GM18526 (cell line): ENCODE measurements around the gene RALY.

ENCODE experiments used
- POLR2A ChIP-seq: IDR thresholded peaks from 3 replicates; pipeline ENCODE4 v1.6.1; 2011; ENCODE audit not compliant: insufficient read length; ENCODE audit errors: extremely low read depth

The RALY gene

DNA sequence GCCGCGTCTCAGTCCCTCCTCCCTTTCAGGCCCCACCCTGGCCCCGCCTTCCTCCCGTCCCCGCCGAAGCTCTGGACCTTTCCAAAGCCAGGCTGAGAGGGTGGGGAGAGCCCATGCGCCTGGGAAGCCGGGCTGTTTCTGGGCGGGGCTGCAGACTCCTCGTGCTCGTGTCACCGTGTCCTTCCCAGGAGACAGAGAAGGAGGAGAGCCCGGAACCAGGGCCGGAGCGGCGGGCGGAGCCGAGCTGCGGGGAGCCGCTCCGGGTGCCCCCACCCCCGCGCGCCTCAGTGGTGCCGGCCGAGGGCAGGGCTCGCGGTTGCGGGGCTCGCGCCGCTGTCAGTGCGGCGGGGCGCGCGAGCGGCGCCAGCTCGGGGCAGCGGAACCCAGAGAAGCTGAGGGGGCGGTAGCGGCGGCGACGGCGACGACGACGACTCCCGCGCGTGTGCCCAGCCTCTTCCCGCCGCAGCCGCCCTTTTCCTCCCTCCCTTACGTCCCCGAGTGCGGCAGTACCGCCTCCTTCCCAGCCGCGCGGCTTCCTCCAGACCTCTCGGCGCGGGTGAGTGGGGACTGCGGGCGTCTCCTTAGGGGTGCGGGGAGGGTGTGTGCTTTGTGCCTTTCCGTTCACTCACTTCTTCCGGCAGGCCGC is at the start of gene RALY:
TSS of gene RALY (plus strand) at position 336 of the 646 bp plus-strand sequence. CDS start 78,164 bp downstream, outside the sequence.
- peak; percentile 99 for TF ChIP-seq POLR2A

DNA sequence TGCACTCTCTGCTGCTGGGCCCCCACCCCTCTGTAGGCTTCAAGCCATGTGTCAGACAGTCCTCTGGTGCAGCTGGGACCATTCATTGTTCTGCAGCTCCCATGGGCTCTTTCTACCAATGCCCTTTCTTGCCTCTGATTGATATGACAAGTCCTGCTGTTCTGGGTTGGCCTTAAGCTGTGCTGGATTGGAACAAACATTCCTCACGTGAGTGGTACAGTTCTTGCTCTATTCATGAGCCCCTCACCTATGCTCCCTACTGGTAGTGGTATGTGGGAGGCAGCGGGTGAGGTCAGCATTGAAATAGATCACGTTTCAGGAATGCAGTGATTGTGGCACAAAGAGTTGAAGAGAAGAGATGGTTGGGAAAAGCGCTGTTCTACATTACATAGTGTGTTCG is 48.8 kb upstream of the RALY start:
- no peak for TF ChIP-seq POLR2A

DNA sequence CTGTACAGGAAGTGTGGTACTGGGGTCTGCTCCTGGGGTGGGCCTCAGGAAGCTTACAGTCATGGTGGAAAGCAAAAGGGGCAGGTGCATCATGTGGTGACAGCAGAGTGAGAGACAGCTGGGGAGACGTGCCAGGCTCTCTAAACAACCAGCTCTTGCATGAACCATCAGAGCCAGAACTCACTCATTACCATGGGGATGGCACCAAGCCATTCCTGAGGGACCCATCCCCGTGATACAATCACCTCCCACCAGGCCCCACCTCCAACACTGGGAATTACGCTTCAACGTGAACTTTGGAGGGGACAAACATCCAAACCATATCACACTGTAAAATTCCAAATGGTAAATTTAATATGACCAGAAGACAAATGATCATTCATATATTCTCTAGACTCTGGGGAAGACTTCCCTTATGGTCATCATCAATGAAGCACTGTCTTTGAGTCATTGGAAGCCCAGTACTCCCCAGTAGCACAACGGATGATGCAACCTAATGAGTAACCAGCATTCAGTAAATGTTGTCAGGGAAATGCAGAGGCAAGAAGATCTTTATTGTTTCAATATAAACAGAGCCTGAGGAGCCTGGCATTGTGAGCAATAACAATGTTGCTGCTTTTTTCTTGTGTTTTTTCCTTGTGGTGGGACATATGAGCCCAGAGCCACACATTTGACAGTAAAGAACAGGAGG is 48.2 kb upstream of the RALY start:
- no peak for TF ChIP-seq POLR2A

DNA sequence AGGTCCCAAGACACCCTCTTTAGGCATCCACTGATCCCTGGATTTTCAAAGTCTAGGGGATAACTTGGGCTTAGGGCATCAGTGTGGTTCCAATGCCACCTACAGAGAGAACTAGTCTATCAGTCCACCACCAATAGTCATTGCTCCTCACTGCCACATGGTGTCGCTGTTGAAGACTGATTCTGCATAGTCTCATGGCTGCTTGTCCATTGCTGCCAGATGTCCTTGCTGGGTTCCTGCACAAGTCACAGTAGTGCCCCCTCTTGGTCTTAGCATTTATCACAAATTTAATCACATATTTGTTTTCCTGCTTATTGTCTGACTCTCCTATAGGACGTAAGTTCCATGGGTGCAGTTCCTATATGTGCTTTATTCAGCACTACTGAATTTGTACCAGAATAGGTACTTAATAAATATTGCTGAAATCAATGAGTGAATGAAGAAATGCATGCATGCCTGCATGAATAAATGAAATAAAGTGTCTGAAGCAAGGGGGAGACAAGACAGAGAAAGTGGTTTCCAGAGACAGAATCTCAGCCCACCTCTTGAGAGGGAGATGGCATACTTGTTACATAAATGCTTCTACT is 45.9 kb upstream of the RALY start:
- TF ChIP-seq POLR2A: no peak

DNA sequence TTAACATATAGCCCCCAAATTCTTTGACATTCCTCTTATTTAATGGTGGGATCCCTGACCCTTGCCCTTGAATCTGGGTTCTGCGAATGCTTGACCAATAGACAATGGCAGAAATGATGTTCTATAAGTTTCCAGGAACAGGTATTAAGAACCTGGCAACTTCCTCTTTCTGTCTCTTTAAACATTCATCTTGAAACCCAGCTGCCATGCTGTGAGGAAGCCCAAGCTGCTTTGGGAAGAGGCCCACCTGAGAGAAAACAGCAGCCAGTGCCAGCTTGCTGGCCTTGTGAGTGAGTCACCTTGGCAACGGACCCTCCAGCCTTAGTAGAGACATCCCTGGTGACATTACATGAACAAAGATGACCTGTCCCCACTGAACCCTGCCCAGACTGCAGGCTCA is 45.2 kb upstream of the RALY start:
- TF ChIP-seq POLR2A: no peak

DNA sequence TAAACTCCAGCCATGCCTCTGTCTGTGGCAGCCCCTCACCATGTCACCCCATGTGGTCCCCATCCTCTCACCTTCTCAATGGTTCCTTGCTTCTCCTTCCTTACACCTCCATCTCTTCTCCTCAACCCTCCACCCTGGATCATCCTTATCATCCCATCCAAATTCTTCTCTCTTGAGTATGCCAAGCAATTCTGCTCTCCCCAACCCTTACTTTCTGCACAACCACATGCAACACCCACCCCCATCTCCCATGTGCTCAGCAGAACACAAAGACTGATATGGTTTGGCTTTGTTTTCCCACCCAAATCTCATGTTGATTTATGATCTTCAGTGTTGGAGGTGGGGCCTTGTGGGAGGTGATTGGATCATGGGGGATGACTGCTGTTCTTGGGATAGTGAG is 42.5 kb upstream of the RALY start:
- no peak for TF ChIP-seq POLR2A

GRCh38 chr20:33954504-33954903 is 39.2 kb upstream of the RALY start:
- TF ChIP-seq POLR2A: no peak

GRCh38 chr20:33963751-33964150 is 30.0 kb upstream of the RALY start:
- no peak for TF ChIP-seq POLR2A

DNA sequence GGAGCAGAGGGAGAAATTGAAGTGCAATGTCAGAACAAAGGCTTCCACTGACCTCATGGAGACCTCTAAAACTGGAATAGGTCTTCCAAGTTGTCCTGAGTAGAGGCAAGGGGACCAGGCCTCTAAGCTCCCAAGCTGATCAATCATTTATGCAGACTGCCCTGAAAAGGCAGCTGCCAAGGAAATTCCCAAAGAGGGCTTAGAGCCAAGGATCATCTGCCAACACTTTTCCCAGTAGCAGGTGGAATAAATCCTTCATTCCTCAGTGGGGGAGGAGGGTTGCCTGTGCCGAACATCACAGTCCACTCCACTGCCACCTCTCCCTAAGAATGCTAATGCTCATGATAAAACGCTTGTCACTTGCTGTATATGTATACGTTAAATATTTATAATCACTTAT is 29.3 kb upstream of the RALY start:
- TF ChIP-seq POLR2A: no peak

DNA sequence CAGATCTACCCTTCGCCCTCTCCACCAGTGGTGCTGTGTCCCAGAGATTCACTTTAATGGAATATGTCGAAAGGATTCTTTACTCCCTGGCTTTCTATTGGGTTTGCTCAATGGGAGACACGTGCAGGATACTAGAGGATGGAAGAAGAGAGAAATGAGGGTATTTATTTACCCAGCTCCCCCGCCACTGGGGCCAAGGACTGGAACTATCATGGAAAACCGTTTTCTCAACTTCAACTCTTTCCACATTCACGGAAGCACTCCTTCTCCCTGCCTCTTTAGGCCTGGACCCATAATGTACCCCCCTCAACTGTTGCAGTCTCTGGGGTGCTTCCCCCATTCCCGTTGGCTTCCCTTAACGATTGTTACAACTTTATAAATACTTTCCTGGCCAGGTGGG is 26.6 kb upstream of the RALY start:
- no peak for TF ChIP-seq POLR2A

DNA sequence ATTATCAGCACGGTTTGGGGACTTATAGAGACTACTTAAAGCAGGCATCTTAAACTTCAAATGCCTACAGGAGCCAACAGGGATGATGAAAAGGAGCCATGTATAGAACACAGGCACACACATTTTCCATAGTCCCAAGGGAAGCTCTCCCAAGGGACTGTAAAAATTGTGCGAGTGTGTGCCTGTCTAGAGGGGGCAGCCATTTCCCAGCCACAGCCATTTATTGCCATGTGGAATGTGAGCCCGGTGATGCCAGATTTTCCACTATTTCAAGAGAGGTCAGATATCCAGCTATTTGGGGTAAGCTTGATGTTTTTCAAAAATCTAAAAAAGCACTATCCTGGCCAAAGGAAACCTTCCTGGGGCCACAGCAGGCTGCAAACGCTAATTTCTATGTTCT is 24.1 kb upstream of the RALY start:
- TF ChIP-seq POLR2A: no peak

GRCh38 chr20:33970229-33970628 is 23.5 kb upstream of the RALY start:
- no peak for TF ChIP-seq POLR2A

GRCh38 chr20:33971147-33971975 is 22.4 kb upstream of the RALY start:
- no peak for TF ChIP-seq POLR2A

DNA sequence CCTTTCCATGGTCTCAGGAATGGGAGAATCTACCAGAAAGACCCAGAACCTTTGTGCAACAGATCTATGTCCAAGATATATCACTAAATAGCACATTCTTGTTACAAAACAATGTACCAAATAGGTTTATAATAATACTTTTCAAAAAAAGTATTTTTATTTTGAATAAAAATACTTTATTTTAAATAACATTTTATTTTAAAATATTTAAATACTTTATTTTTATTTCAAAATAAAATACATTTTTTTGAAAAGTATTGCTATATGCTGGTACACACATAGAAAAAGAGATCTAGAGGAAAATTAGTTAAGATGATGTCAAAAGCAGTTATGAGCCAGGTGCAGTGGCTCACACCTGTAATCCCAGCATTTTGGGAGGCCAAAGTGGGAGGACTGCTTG is 16.8 kb upstream of the RALY start:
- no peak for TF ChIP-seq POLR2A

GRCh38 chr20:33977535-33977934 is 16.2 kb upstream of the RALY start:
- no peak for TF ChIP-seq POLR2A

GRCh38 chr20:33979094-33979493 is 14.6 kb upstream of the RALY start:
- TF ChIP-seq POLR2A: no peak
